Spleen (tissue), 11 donors: ENCODE results near the gene SIK3. TPM values are rescaled to one million over a fixed set of nuclear protein-coding genes. Genes with fewer than 3 reads are reported as not detected.

ENCODE experiments used
- DNase-seq: peaks from one replicate; pipeline ENCODE4 v3.0.0-alpha.2; 2020
- H3K27ac ChIP-seq, 8 donors: fragments of 200-600 bp; sonication (generic) in 7 of 8; 1 replicate in 4 of 8; 2 replicates in 4 of 8; pipeline versions ENCODE4 v1.5.0 to v1.8.0; 2016 to 2021; ENCODE audit warnings: inconsistent platforms in 4 of 8, mild to moderate bottlenecking in 4 of 8, moderate library complexity in 1 of 8
- H3K27me3 ChIP-seq, 7 donors: fragments of 200-600 bp; sonication (generic) in 6 of 7; replicated peaks in 1 of 7; 1 replicate in 4 of 7; 2 replicates in 3 of 7; pipeline versions ENCODE4 v1.5.0 to v1.8.0; 2016 to 2021; ENCODE audit warnings: inconsistent platforms in 3 of 7, mild to moderate bottlenecking in 1 of 7
- H3K36me3 ChIP-seq, 6 donors: fragments of 200-600 bp; sonication (generic) in 5 of 6; 1 replicate in 4 of 6; 2 replicates in 2 of 6; pipeline versions ENCODE4 v1.5.0 to v1.8.0; 2016 to 2021; ENCODE audit warnings: inconsistent platforms in 2 of 6
- H3K4me1 ChIP-seq, 6 donors: fragments of 200-600 bp; sonication (generic) in 5 of 6; 1 replicate in 3 of 6; 2 replicates in 3 of 6; pipeline versions ENCODE4 v1.5.0 to v1.8.0; 2016 to 2021; ENCODE audit warnings: inconsistent platforms in 3 of 6
- H3K4me3 ChIP-seq, 8 donors: fragments of 200-600 bp; sonication (generic) in 7 of 8; 1 replicate in 4 of 8; 2 replicates in 4 of 8; pipeline versions ENCODE4 v1.5.0 to v1.8.0; 2016 to 2021; ENCODE audit warnings: inconsistent platforms in 4 of 8, mild to moderate bottlenecking in 4 of 8, moderate library complexity in 2 of 8
- H3K9me3 ChIP-seq, 8 donors: fragments of 200-600 bp; sonication (generic) in 7 of 8; 1 replicate in 4 of 8; 2 replicates in 4 of 8; pipeline versions ENCODE4 v1.5.0 to v1.8.0; 2016 to 2021; ENCODE audit warnings: inconsistent platforms in 4 of 8
- POLR2A ChIP-seq, 3 donors: fragments of 450-650 bp; IDR thresholded peaks; one replicate each; pipeline ENCODE4 v1.5.1; 2017; ENCODE audit warnings: antibody characterized with exemption in 3 of 3, mild to moderate bottlenecking in 1 of 3
- POLR2AphosphoS5 ChIP-seq, 3 donors: sonication (generic); formaldehyde crosslinking; IDR thresholded peaks; one replicate each; pipeline ENCODE4 v1.5.1; 2017; ENCODE audit warnings: antibody characterized with exemption in 3 of 3
- WGBS, 5 donors: extraction: QIAGEN DNeasy Blood & Tissue Kit in 3 of 5; methylation state at CpG; one replicate each; pipeline versions ENCODE4 v1.1.5 to v1.1.7; 2013 to 2018; 5-methylcytosine and 5-hydroxymethylcytosine counted together
- intact Hi-C: fragments of 100-400 bp; cut with DNase I; formaldehyde crosslinking; loops from one replicate; pipeline ENCODE4 v1.15.0; 2023; ENCODE audit warnings: low total_unique reads
- polyA plus RNA-seq, 3 donors: library from polyadenylated mRNA; stranded (reverse); fragments of 200-250 nt; gene quantifications; one replicate each; pipeline ENCODE4 v1.2.1, GENCODE V29; 2013
- total RNA-seq, 7 donors: library from RNA; depleted of rRNA in 3 of 7; stranded (reverse); fragments of >200 nt in 3 of 7; fragmentation: NEBNext Ultra II Directional in 4 of 7; extraction: Animal tissue kit (Norgen Biotek cat#: 25700) in 4 of 7; gene quantifications; one replicate each; pipeline versions ENCODE4 v1.1.0 to v1.2.1, GENCODE V29; 2016 to 2021
- TF ChIP-seq, protein P1 (sequence below), 11 experiments: fragments of 200-600 bp in 7 of 11; fragments of 450-650 bp in 4 of 11; sonication (generic) in 4 of 11; IDR thresholded peaks in 8 of 11; conservative IDR thresholded peaks in 3 of 11; 1 replicate in 7 of 11; 2 replicates in 4 of 11; pipeline versions ENCODE4 v1.4.0 to v1.8.0; 2016 to 2021; ENCODE audit warnings: antibody characterized with exemption in 11 of 11, inconsistent platforms in 4 of 11, mild to moderate bottlenecking in 1 of 11
- donor health status: healthy with polysubstance abuse.
- donor health status: DM: no; HTN: no; CAD: no; lungs with moderate emphysema.
- donor health status: DM: no; HTN: no; CAD: no.
- donor health status: Bipolar disorder and iron deficiency.
- donor health status: healthy.
- donor health status: DM: no; HTN: no; CAD: no.
- donor health status: DM: yes; HTN: yes; CAD: no.

The SIK3 gene
- total and polyA plus RNA-seq, 10 donors = 7.8 to 112 (median 67.6) TPM

DNA sequence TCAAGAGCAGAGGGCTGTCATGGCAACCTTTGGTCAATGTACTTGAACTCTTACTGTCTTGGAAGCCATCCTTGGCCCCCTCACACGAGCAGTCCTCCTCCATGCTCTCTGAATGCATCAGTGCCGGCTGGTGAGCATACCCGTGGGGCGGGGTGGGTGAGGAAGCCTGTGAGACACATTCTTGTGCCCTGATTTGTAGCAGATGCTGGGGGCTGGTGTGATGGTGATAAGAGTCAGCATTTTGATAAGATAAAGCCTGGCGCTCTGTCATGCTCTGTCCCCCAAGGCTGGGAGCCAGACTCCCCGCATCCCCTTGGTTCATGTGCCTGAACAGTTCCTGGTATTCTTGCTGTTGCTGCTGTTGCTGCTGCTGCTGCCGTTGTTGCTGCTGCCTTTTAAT, 240.3 kb downstream of the SIK3 start:
- no peak overlapping the region for H3K4me3 ChIP-seq
- intact Hi-C loops = no loop called here
- no peaks in the 10 kb centered on the region for H3K9me3 ChIP-seq
- no peak overlapping the region for H3K27ac ChIP-seq
- H3K36me3 ChIP-seq = peaks cover 2 to 90% (median 61%) of the 10 kb centered on the region in 6 donors
- 88 to 97% (median 93%) methylated on average over 3 to 7 of the region's 7 CpGs for WGBS, 5 donors
- no peaks in the 10 kb centered on the region for H3K27me3 ChIP-seq
- peaks cover 10 to 33% (median 23%) of the 10 kb centered on the region in 6 donors for H3K4me1 ChIP-seq
- DNase-seq = peak; percentile 61
- TF ChIP-seq POLR2A (IDR thresholded peaks at IDR 0.05) = no peak
- no peak for TF ChIP-seq POLR2AphosphoS5 (IDR thresholded peaks at IDR 0.05)
- TF ChIP-seq, protein P1, sequence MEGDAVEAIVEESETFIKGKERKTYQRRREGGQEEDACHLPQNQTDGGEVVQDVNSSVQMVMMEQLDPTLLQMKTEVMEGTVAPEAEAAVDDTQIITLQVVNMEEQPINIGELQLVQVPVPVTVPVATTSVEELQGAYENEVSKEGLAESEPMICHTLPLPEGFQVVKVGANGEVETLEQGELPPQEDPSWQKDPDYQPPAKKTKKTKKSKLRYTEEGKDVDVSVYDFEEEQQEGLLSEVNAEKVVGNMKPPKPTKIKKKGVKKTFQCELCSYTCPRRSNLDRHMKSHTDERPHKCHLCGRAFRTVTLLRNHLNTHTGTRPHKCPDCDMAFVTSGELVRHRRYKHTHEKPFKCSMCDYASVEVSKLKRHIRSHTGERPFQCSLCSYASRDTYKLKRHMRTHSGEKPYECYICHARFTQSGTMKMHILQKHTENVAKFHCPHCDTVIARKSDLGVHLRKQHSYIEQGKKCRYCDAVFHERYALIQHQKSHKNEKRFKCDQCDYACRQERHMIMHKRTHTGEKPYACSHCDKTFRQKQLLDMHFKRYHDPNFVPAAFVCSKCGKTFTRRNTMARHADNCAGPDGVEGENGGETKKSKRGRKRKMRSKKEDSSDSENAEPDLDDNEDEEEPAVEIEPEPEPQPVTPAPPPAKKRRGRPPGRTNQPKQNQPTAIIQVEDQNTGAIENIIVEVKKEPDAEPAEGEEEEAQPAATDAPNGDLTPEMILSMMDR (IDR thresholded peaks at IDR 0.05 in 8 of 11, conservative IDR thresholded peaks at IDR 0.05 in 3 of 11) = no peak

DNA sequence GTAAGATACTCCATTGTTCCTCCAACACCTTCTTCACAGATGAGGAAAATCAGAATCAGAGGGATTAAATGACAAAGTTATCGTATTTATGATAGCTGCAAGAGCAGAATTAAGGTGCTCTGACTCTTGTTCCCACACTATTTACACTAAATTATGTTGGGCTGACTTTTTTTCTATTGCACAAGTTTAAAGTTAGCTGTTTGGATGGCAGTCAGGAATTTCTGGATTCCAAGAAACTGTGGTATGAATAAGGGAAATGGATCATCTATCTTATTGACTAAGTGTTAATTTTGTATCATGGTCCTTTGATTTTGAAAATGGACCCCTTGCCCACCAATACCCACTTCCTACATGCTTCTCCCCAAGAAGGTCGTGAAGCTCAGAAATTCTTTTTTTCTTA, 240.9 kb downstream of the SIK3 start:
- no peaks in the 10 kb centered on the region for H3K27me3 ChIP-seq
- no peak overlapping the region for H3K4me3 ChIP-seq
- intact Hi-C loops = no loop called here
- WGBS, 5 donors = 86 to 97% (median 92%) methylated on average over 2 of the region's 2 CpGs
- H3K9me3 ChIP-seq = no peaks in the 10 kb centered on the region
- DNase-seq = no peak
- TF ChIP-seq POLR2AphosphoS5 (IDR thresholded peaks at IDR 0.05) (no peak), POLR2A (IDR thresholded peaks at IDR 0.05) (no peak)
- TF ChIP-seq, protein P1 (IDR thresholded peaks at IDR 0.05 in 8 of 11, conservative IDR thresholded peaks at IDR 0.05 in 3 of 11) = no peak
- no peak overlapping the region for H3K27ac ChIP-seq
- peaks cover 17 to 39% (median 28%) of the 10 kb centered on the region in 6 donors for H3K4me1 ChIP-seq
- peaks cover 2 to 84% (median 56%) of the 10 kb centered on the region in 6 donors for H3K36me3 ChIP-seq

DNA sequence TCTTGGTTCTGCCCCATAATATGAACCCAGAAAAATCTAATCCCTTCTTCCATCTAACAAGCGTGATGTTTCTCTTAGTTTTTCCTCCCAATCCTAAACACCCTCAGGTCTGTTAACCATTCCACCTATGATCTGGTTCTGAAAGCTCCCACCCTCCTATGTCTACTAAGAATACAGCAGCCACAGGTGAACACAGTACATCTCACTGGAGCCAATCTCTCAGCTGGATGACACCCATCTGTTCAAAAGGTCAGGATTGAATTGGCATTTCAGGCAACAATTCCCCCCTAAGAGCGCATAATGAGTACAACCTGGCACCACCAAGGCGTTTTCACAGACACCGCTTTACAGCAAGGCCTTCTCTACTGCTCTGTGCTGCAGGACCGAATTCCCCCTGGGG, 241.8 kb downstream of the SIK3 start:
- Histone ChIP-seq H3K4me1 (peaks cover 26 to 48% (median 37%) of the 10 kb centered on the region in 6 donors), H3K27me3 (no peaks in the 10 kb centered on the region), H3K36me3 (peaks cover 2 to 75% (median 47%) of the 10 kb centered on the region in 6 donors), H3K4me3 (no peak overlapping the region), H3K27ac (peak overlapping the region in 2 of 8 donors; percentile 14 to 37), H3K9me3 (no peaks in the 10 kb centered on the region)
- intact Hi-C loops = no loop called here
- DNase-seq = no peak
- TF ChIP-seq POLR2AphosphoS5 (IDR thresholded peaks at IDR 0.05) (no peak), POLR2A (IDR thresholded peaks at IDR 0.05) (no peak)
- TF ChIP-seq, protein P1 (IDR thresholded peaks at IDR 0.05 in 8 of 11, conservative IDR thresholded peaks at IDR 0.05 in 3 of 11) = no peak
- 77 to 96% (median 90%) methylated on average over 5 of the region's 5 CpGs for WGBS, 5 donors

DNA sequence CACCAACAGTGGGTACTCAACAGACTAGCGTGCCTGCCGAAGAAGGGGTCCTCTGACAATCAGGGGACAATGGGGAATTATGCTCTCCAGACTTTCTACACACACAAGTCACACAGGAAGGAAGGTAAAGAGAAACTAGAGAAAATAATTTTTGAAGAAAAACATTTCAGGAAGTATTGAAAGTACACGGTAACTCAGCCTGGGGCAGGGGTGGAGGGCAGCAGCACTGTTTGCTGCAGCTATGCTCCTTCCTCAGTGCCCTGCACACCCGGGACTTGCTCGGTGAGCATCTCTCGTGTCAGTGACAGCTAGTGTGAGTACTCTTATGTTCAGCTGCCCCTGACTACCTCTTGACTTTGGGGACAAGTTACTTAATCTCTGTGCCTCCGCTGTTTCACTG, 242.8 kb downstream of the SIK3 start:
- Histone ChIP-seq H3K9me3 (no peaks in the 10 kb centered on the region), H3K36me3 (peaks cover 0 to 65% (median 37%) of the 10 kb centered on the region in 6 donors), H3K4me1 (peaks cover 30 to 58% (median 44%) of the 10 kb centered on the region in 6 donors), H3K4me3 (no peak overlapping the region), H3K27ac (peak overlapping the region in 6 of 8 donors; percentile 7 to 89 (median 75)), H3K27me3 (no peaks in the 10 kb centered on the region)
- 52 to 81% (median 67%) methylated on average over 7 of the region's 7 CpGs for WGBS, 5 donors
- DNase-seq = no peak
- no peak for TF ChIP-seq POLR2A (IDR thresholded peaks at IDR 0.05)
- intact Hi-C loops = no loop called here
